ENCODE data around the gene ZNF587.
"Not testable (repeated sequence)": the region's sequence is repeated elsewhere in the genome, so short reads cannot be mapped to it uniquely, and the experiment has no call there.

Gene ZNF587

GRCh38 chr19:57849666-57850473 lies at the start of gene ZNF587:
TSS of gene ZNF587 (plus strand) at chr19:57849859. CDS start at chr19:57850039, 180 bp downstream.
- not testable (repeated sequence) for TF ChIP-seq GATA2, GATA3 (IDR thresholded peaks at IDR 0.05; ENCODE audit: low read depth, low read length)

DNA sequence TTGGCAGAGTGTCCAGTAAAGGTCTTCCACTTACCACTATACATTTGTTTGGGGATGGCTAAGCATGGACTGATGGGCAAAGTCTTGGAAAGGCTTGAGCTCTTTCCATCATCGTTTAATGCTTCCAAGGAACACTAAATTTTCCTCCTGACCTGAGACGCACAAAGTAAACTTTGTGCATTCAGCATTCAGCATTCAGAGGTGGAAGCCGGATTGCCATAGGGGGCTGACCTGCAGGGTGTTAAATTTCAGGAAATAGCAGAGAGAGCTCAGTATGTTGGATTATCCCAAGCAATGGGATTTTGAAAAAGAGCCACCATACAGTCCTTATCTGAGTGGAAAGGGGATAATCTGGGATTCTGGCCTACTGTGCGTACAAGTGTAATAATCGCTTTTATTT lies 49.0 kb upstream of the ZNF587 start:
- TF ChIP-seq GATA2 (IDR thresholded peaks at IDR 0.05; ENCODE audit: low read depth, low read length) (no peak), GATA3 (IDR thresholded peaks at IDR 0.05; ENCODE audit: low read depth, low read length) (no peak)

DNA sequence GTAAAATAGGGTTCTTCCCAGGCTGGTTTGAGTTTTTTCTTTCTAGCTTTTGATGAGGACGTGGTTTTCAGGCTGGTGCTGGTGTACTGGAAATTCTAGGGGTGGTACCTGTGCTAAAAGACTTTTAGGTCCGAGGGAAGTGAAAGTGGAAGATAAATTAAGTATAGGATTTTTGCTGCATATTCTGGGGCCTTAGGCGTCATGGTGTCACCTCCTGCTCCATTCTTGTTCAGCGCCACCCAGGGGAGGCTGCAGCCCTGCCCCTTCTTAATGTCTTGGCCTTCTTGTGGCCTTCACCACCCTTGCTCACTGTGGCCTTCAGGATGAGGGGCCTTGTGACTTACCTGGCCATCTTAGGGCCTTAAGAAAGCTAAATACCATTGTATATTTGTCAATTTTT lies 47.4 kb upstream of the ZNF587 start:
- TF ChIP-seq GATA3 (IDR thresholded peaks at IDR 0.05; ENCODE audit: low read depth, low read length) (no peak), GATA2 (IDR thresholded peaks at IDR 0.05; ENCODE audit: low read depth, low read length) (no peak)

DNA sequence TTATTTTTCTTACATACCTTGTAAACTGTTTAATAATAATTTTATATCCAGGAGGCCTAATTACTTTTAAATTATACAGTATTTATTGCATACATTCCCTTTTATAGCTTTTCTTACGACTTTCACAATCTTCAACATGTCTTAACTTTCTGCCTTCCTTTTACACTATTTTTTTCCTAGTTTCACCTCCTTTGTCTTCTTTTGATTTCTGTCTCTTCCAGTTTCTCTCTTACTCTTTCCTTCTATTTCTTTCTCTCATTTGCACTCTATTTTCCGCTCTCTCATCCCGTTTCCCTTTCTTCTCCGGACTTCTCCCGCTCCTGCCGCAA lies 46.4 kb upstream of the ZNF587 start:
- no peak for TF ChIP-seq GATA2 (IDR thresholded peaks at IDR 0.05; ENCODE audit: low read depth, low read length)
- TF ChIP-seq GATA3 (IDR thresholded peaks at IDR 0.05; ENCODE audit: low read depth, low read length) = no peak

DNA sequence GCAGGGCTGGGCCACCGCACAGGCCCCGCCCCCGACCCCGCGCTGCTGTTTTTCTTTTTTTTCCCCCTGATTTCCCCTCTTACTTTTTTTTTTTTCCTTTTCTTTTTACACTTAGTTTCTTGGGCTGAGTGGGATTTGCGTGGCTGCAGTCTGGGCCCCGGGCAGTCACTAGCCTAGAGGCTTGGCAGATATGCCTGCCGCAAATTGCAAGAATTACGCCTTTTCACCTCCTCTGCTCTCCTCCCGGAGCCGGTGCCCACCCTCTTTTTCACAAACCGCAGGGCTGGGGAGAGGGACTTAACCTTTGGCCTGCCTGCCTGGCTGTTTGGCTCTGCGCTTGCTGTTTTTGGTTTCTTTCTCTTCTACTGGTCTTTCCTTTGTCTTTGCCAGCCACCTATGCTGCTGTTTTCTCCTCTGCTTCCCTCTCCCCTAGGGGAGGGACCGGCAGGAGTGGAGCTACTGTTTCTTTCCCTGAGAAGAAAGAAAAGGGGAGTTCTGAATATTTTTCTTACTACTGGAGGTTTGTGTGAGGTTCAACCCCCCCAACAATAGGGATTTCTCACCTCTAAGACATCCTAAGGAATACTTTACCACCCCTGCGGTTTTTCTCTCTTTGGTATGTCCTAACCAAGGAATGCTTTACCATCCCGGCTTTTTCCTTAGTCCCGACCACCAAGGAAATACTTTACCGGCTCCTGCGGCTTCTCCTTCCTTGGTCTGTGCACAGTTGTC lies 45.9 kb upstream of the ZNF587 start:
- no peak for TF ChIP-seq GATA3 (IDR thresholded peaks at IDR 0.05; ENCODE audit: low read depth, low read length)
- TF ChIP-seq GATA2 (IDR thresholded peaks at IDR 0.05; ENCODE audit: low read depth, low read length) = no peak

GRCh38 chr19:57807541-57807940 lies 42.1 kb upstream of the ZNF587 start:
- TF ChIP-seq GATA3 (IDR thresholded peaks at IDR 0.05; ENCODE audit: low read depth, low read length) (no peak), GATA2 (IDR thresholded peaks at IDR 0.05; ENCODE audit: low read depth, low read length) (no peak)

DNA sequence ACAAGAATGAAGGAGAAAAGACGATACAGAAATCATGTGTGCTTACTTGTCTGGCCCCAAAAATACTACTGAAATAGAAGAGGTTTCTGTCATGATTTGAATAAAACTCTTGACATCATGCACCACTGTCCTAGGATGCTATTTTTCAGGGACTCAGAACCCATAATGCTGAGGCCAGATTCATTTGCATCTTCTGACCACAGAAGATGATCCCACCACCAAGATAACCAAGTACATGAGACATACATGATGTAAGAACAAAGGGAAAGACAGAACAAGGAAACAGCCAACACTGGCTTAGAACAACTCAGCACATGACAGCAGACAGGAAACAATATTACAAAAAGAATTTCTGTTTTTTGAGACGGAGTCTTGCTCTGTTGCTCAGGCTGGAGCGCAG lies 37.4 kb upstream of the ZNF587 start:
- no peak for TF ChIP-seq GATA3 (IDR thresholded peaks at IDR 0.05; ENCODE audit: low read depth, low read length)
- no peak for TF ChIP-seq GATA2 (IDR thresholded peaks at IDR 0.05; ENCODE audit: low read depth, low read length)

DNA sequence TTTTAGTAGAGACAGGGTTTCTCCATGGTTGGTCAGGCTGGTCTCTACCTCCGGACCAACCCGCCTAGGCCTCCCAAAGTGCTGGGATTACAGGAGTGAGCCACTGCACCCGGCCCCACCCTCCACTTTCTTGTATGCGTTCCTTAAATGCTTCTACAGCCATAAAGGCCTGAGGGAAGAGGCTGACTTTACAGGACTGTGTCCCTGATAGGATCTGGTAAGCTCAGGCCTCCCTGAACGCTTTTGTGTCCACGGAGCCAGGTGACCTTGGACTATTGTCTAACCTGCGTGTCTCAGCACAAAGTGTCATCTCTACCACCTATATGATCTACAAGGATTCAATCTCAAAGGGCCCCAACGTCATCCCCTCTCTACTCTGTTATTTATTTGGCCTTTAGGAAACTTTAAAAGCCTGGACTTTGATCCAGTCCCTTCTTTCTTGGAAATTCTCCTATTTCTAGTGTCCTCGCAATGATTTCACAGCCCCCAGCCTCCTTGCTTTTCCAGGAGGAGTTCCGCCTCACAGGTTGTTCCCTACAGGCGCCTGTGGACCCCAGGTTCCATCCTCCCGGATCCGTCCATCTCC lies 35.6 kb upstream of the ZNF587 start:
- no peak for TF ChIP-seq GATA3 (IDR thresholded peaks at IDR 0.05; ENCODE audit: low read depth, low read length)
- TF ChIP-seq GATA2 (IDR thresholded peaks at IDR 0.05; ENCODE audit: low read depth, low read length) = no peak

- TF ChIP-seq GATA2 (IDR thresholded peaks at IDR 0.05; ENCODE audit: low read depth, low read length) (no peak), GATA3 (IDR thresholded peaks at IDR 0.05; ENCODE audit: low read depth, low read length) (no peak)
These were observed 35.0 kb upstream of the ZNF587 start, which contains the start of gene ZNF552 for GRCh38 chr19:57814505-57815246. TSS of gene ZNF552 (minus strand) at chr19:57814913. CDS start at chr19:57814743, 170 bp downstream.

GRCh38 chr19:57815247-57816075 lies 34.2 kb upstream of the ZNF587 start:
- no peak for TF ChIP-seq GATA3 (IDR thresholded peaks at IDR 0.05; ENCODE audit: low read depth, low read length)
- no peak for TF ChIP-seq GATA2 (IDR thresholded peaks at IDR 0.05; ENCODE audit: low read depth, low read length)

GRCh38 chr19:57816652-57817051 lies 33.0 kb upstream of the ZNF587 start:
- TF ChIP-seq GATA2 (IDR thresholded peaks at IDR 0.05; ENCODE audit: low read depth, low read length) (no peak), GATA3 (IDR thresholded peaks at IDR 0.05; ENCODE audit: low read depth, low read length) (no peak)

DNA sequence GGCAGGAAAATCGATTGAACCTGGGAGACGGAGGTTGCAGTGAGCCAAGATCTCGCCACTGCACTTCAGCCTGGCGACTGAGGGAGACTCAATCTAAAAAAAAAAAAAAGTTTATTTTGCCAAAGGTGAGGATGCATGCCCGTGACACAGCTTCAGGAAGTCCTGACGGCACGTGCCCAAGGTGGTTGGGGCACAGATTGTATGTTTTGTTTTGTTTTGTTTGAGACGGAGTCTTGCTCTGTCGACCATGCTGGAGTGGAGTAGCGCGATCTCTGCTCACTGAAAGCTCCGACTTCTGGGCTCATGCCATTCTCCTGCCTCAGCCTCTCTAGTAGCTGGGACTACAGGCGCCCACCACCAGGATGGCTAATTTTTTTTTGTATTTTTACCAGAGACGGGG lies 31.7 kb upstream of the ZNF587 start:
- TF ChIP-seq GATA3 (IDR thresholded peaks at IDR 0.05; ENCODE audit: low read depth, low read length) (no peak), GATA2 (IDR thresholded peaks at IDR 0.05; ENCODE audit: low read depth, low read length) (no peak)

GRCh38 chr19:57818378-57818777 lies 31.3 kb upstream of the ZNF587 start:
- no peak for TF ChIP-seq GATA2 (IDR thresholded peaks at IDR 0.05; ENCODE audit: low read depth, low read length)
- TF ChIP-seq GATA3 (IDR thresholded peaks at IDR 0.05; ENCODE audit: low read depth, low read length) = no peak
